Skin epidermis (tissue), 12 donors: Measurements from ENCODE around the gene MED16.
A peak's percentile ranks its signal among the peaks of the same experiment; 100 is the strongest.

ENCODE experiments used
- H3K27ac ChIP-seq, 21 experiments: fragments of 200-600 bp; sonication (generic) in 11 of 21; one replicate each; pipeline ENCODE4 v1.5.0; 2020; ENCODE audit warnings: mild to moderate bottlenecking in 3 of 21, inconsistent platforms in 2 of 21, moderate library complexity in 2 of 21
- H3K4me3 ChIP-seq, 7 experiments: fragments of 200-600 bp; sonication (generic) in 2 of 7; one replicate each; pipeline ENCODE4 v1.5.0; 2020; ENCODE audit warnings: inconsistent platforms in 2 of 7, mild to moderate bottlenecking in 2 of 7, moderate library complexity in 1 of 7

Gene MED16

DNA sequence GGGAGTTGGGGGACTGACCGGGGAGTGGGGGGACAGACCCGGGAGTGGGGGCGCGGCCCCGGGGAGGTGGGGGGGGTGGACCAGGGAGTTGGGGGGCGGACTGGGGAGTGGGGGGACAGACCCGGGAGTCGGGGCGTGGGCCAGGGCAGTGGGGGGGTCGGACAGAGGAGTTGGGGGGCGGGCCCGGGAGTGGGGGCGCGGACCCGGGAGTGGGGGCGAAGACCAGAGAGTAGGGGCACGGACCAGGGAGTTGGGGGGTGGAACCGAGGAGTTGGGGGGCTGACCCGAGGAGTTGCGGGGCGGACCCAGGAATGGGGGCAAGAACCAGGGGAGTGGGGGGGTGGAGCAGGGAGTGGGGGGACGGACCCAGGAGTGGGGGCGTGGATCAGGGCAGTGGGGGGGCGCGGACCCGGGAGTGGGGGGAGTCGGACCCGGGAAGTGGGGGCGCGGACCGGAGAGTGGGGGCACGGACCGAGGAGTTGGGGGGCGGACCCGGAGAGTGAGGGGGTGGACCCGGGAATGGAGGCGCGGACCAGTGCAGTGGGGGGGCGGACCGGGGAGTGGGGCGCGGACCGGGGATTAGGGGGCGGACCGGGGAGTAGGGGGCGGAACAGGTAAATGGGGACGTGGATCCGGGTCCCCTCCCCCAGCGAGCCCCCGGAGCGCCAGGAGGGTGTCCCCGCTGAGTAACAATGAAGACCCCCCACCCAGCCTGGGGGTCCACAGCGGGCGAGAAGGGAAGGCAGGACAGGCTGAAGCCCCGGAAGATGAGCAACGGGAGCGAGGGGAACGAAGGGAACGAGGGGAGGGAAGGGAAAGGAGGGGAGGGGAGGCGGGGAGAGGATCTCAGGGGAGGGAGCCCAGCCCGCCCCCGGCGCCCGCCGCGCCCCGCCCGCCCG, 19.4 kb upstream of the MED16 start:
- Histone ChIP-seq H3K4me3 (peak overlapping the region; percentile 61 to 90 (median 70)), H3K27ac (peak overlapping the region; percentile 82 to 100 (median 97))

DNA sequence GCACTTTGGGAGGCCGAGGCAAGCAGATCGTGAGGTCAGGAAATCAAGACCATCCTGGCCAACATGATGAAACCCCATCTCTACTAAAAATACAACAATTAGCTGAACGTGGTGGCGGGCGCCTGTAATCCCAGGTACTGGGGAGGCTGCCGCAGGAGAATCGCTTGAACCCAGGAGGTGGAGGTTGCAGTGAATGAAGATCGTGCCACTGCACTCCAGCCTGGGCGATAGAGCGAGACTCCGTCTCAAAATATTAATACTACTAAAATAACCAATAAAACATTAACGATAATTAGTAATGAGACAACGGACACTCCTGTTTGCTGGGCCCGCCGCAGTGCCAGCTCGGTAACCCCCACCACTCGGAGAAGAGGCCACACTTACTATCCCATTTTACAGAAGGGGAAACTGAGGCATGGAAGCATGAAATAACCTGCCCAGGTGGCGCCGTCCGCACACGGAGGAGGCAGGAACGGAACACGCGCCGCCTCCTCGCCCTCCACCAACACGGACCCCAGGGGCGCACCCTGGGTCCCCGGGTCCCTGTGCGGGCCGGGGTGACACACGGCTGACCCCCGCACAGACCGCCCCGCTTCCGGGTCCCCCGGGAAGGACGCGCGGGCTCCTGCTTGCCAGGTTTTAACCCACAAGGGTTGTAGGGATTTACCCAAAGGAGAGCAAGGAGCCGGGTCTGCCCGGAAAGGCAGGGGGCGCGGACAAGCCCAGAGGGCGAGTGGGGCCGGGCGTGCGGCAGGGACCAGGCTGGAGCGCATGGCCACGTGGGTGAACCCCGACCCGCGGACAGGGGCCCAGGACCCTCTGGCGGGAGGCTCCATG, 18.4 kb upstream of the MED16 start:
- H3K4me3 ChIP-seq: peak overlapping the region in 5 of 7 experiments; percentile 20 to 86 (median 69)

DNA sequence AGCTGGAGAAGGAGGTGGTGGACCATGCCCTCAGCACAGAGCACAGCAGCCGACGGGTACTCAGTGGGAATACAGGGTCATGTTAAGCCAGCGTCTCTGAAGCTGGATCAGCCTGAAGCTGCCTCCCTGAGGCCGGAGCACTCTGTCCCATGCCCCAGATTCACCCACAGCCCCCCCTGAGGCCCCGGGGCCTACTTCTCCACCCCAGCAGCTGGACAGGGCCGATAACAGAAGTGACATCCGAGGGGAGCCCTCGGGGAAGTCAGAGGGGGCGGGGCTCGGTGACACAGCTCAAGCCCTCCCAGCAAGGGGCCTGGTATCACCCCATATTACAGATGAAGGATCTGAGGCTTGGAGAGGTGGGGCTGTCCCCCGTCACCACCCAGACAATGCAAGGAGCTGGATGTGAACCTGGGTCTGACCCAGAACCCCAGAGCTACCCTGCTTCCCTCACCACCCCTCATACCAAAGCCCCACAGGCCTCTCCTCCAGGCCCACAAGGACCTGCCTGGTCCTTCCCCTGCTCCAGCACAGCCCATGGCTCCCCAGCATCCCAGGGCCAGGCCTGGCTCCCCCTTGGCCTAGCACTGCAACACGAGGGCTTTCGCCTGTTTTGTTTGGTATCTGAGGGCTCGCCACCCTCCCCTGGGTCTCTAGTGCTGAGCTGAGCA, 14.3 kb upstream of the MED16 start:
- Histone ChIP-seq H3K27ac (peak overlapping the region in 9 of 21 experiments; percentile 29 to 96 (median 80)), H3K4me3 (no peak overlapping the region)

More for the DNA sequence above, 18.4 kb upstream of the MED16 start:
- peak overlapping the region in 9 of 21 experiments; percentile 14 to 100 (median 98) for H3K27ac ChIP-seq

DNA sequence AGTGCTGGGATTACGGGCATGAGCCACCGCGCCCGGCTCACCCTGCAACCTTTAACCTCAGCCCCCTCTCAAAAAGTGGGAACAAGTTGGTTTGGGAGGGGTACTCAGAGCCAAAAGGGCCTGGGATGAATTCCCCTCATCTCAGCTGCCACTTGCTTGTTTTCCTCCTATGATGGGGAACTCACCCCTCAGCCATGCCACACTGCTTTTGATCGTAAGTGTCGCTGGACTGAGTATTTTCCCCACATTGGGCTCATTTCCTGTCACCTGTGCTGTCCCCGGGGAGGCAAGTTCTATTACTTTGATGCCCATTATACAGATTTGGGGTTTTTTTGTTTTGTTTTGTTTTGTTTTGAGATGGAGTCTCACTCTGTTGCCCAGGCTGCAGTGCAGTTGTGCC, 13.5 kb upstream of the MED16 start:
- H3K4me3 ChIP-seq: no peak overlapping the region
- peak overlapping the region in 4 of 21 experiments; percentile 53 to 96 (median 90) for H3K27ac ChIP-seq

DNA sequence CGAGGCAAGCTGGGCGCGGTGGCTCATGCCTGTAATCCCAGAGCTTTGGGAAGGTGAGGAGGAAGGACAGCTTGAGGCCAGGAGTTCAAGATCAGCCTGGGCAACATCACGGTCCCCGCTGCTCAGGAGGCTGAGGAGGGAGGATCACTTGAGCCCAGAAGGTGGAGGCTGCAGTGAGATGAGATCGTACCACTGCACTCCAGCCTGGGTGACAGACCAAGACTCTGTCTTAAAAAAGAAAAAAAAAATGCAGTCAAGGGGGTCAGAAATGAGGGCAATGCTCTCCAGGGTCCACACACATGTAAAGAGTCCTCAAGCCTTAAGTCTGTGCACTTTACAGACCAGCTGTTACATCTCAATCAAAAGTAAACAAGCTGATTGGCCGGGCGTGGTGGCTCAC, 11.6 kb upstream of the MED16 start:
- Histone ChIP-seq H3K27ac (no peak overlapping the region), H3K4me3 (no peak overlapping the region)

DNA sequence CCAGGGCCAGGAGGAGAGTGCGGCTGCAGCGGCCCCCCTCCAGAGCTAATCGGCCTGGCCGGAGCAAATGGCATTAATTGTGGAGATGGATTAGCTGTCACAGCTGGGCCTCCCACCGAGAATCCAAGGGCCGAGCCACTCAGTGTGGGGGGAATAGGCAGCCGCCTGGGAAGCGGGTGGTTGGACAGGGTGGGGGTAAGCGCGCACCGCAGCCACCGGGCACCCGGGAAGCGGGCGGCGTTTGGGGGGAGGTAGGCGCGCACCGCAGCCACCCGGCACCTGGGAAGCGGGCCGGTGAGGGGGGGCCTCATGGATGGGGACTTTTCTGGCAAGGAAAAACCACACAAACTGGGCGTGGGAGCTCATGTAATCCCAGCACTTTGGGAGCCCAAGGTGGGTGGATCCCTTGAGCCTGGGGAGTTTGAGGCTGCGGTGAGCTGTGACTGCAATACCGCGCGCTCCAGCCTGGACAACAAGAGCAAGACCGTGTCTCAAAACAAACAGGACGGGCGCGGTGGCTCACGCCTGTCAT, 10.3 kb upstream of the MED16 start:
- H3K27ac ChIP-seq: no peak overlapping the region
- H3K4me3 ChIP-seq: no peak overlapping the region

DNA sequence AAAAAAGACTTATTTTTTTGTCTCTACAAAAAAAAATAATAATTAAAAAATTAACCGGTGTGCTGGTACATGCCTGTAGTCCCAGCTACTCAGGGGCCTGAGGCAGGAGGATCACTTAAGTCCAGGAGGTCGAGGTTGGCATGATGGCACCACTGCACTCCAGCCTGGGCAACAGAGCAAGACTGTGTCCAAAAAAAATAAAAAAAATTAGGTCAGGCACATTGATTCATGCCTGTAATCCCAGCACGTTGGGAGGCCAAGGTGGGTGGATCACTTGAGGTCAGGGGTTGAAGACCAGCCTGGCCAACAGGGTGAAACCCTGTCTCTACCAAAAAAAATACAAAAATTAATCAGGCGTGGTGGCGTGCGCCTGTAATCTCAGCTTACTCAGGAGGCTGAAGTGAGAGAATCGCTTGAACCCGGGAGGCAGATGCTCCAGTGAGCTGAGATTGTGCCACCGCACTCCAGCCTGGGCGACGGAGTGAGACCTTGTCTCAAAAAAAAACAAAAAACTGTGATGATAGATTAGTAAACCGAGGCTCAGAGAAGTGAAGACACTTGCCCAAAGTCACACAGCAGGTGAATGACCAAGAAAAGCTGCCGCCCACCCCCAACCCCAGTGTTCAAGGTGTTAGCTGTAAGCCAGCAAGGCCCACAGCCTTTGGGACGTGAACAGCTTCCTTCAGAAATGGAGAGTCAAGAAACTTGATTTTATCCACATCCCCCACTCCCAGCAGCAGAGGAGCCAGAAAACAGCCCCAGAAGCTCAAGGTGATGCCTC, 9.6 kb upstream of the MED16 start:
- no peak overlapping the region for H3K27ac ChIP-seq
- no peak overlapping the region for H3K4me3 ChIP-seq

DNA sequence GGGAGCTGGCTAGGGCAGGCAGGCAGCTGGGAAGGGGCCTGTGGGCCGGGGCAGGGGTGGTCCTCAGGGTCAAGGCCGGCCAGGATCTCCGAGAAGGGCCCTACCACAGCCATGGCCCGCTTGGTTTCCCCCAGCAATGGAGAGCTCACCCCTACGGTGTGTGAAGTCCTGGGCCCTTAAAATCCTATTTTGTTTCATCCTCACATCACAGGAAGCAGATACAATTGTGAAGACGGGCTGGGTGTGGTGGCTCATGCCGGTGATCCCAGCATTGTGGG, 9.0 kb upstream of the MED16 start:
- Histone ChIP-seq H3K27ac (no peak overlapping the region), H3K4me3 (no peak overlapping the region)

DNA sequence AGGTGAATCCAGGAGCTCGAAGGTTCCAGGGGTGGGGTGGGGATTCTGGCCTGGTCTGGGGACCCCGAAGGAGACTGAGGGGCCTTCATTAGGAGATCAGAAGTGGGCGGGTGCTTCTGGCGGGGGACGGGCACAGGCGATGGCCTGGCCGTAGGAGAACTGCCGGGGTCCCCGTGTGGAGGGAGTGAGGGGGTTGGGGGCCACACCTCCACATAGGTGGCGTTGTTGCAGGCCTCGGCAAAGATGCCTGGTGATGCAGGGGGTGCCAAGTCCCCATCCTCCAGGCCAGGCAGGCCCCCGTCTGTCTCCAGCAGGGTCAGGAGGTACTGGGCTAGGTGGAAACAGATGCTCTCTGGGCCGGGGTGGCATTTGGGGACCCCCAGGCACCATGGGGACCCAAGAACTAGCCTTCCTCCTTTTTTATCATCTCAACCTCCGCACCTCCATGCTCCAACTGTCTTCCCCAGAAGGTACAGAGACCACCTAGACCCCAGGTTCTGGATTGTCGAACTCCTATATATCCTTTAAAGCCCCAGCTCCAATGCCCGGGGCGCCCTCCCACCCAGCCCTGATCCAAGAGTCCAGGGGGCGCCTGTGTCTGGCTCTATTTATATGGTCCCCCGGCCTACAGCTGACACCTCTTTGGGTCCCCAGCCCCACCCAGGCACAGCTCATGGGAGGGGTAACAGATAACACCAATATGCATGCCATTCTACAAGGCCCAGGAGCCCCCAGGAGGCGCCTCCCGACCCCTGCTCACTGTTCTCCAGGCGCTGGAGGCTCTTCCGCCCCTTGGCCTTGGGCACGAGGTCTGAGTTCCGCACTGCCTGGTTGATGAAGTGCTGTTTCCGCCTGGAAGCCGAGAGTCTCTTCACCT, 8.5 kb upstream of the MED16 start:
- Histone ChIP-seq H3K27ac (no peak overlapping the region), H3K4me3 (no peak overlapping the region)

DNA sequence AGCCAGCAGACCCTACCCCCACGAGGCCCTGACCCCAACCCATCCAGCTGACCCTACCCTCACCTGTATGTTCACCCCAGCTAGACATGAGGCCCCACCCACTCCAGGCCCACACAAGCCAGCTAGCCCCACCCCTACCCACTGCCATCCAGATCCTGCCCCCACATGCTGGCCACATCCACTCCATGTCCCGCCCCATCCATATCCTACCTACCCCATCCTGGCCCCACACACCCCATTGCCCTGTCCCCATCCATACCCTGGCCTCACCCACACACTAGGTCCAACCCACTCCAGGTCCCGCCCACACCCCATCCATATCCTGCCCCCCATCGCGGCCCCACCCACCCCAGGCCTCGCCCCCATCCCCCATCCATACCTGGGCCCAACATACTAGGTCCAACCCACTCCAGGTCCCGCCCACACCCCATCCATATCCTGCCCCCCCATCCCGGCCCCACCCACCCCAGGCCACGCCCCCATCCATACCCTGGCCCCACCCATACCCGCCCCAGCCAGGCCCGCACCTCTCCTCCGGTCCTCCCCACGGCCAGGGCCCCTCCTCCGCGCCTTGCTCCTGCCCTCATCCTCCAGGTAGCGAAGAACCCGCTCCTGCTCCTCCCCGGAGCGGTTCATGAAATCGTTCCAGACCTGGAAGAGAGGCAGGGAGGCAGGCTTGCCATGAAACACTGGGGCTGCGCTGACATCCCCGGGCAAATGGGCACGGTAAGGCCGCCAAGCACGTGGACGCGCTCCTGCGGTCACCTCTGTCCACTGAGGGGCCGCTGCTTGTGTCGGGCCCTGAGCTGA, 7.5 kb upstream of the MED16 start:
- no peak overlapping the region for H3K27ac ChIP-seq
- H3K4me3 ChIP-seq: no peak overlapping the region

DNA sequence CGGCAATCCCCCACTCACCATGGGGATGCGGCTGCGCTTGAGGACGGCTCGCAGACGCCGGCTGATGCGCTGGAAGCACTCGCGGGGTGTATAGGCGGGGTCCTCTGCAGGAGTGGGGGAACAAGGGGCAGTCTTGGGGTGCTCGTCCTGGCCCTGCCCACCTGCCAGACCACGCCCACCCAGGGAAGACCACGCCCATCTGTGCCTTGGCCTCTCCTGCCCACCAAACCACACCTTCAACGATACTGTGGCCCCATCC, 7.0 kb upstream of the MED16 start:
- Histone ChIP-seq H3K4me3 (no peak overlapping the region), H3K27ac (no peak overlapping the region)

- no peak overlapping the region for H3K27ac ChIP-seq
- no peak overlapping the region for H3K4me3 ChIP-seq
Observed at GRCh38 chr19:899336-900042, 6.5 kb upstream of the MED16 start.

GRCh38 chr19:898663-899062, 5.7 kb upstream of the MED16 start:
- H3K4me3 ChIP-seq: no peak overlapping the region
- no peak overlapping the region for H3K27ac ChIP-seq

DNA sequence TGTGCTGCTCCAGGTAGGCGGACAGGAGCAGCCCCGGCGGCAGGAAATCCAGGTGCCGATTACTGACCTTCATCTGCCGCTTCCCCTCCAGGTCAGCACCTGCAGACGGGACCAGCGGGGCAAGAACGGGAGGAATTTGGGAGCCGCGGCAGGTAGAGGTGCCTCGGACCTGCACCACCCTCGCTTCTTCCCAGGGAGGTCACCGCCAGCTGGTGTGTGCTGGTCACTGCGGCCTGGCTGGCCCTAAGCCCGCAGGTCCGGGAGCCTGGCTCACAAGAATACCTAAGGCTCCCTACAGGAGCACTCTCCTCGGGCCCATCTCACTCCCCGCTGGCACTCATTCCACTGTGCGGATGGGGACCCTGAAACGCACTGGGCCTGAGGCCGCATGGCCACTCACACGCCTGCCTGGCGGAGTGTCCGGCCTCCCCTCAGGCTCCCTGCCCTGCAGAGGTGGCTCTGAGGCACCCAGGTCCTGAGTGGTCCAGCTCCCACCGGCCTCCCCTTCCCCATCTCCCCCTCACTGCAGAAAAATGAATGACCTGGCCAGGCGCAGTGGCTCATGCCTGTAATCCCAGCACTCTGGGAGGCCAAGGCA, 4.6 kb upstream of the MED16 start:
- H3K27ac ChIP-seq: no peak overlapping the region

GRCh38 chr19:896999-897398, 4.0 kb upstream of the MED16 start:
- Histone ChIP-seq H3K4me3 (no peak overlapping the region), H3K27ac (no peak overlapping the region)

More for the DNA sequence above, 4.6 kb upstream of the MED16 start:
- H3K4me3 ChIP-seq: no peak overlapping the region

GRCh38 chr19:896434-896833, 3.4 kb upstream of the MED16 start:
- Histone ChIP-seq H3K27ac (no peak overlapping the region), H3K4me3 (no peak overlapping the region)
